Activated effector memory CD4-positive, alpha-beta T cell treated with anti-CD3 and anti-CD28 coated beads, Interleukin-2, amount 50 U/mL, for 16 hours (primary cell): ENCODE measurements around the gene LANCL2.
A peak's percentile ranks its signal among the peaks of the same experiment; 100 is the strongest.
"Not testable (repeated sequence)": the region's sequence is repeated elsewhere in the genome, so short reads cannot be mapped to it uniquely, and the experiment has no call there.

Experiments used
- DNase-seq: peaks from one replicate; pipeline ENCODE4 v3.0.0-alpha.2; 2020

LANCL2 gene

DNA sequence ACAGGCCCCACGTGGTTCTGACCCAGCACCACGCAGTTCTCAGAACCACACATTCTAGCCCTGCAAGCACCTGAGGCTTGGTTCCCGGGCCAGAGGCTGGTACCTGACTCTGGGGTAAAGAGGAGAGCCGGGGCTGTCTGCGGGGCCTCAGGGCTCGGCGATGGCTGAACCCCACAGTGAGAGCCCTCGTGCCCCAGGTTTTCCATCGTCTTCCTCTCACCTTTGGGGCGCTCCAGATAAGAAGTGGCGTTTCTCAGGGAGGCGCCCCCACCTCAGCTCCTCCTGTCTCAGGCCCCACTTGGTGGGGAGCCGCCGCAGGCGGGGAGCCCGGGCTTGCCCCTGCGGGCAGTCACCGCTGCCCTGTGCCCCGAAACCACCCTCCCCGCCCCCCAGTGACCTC, 2.2 kb upstream of the LANCL2 start:
- DNase-seq = no peak

GRCh38 chr7:55363386-55364170, 1.6 kb upstream of the LANCL2 start:
- DNase-seq = no peak

DNA sequence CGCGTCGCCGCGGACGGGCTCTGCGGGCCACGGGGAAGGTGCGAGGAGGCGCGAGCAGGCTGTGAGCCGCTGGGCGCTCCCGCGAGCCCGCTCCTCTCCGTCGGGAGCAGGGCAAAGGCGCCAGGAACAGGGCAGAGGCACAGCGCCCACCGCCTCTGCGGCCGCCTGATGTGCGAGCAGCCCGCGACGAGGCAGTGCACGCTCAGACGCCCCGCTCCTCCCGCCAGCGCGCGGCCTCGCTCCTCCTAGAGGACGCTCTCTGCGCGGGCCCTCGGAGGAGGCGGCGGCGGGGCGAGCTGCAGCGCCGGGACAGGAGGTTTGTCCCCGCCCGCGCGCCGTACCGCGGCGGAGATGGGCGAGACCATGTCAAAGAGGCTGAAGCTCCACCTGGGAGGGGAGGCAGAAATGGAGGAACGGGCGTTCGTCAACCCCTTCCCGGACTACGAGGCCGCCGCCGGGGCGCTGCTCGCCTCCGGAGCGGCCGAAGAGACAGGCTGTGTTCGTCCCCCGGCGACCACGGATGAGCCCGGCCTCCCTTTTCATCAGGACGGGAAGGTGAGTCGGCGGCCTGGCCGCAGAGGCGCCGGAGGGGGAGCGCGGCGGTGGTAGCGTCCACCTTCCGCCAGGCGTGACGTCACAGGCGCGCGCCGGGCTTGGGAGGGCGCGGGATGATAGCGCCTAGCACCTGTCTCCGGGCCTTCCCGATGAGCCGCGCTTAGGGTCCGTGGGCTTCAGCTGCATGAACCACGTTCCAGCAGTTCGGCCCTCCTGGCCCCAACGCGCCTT, 731 bp downstream of the LANCL2 start:
- peak; percentile 98 for DNase-seq

GRCh38 chr7:55366461-55367070, 1.4 kb downstream of the LANCL2 start:
- peak; percentile 67 for DNase-seq

DNA sequence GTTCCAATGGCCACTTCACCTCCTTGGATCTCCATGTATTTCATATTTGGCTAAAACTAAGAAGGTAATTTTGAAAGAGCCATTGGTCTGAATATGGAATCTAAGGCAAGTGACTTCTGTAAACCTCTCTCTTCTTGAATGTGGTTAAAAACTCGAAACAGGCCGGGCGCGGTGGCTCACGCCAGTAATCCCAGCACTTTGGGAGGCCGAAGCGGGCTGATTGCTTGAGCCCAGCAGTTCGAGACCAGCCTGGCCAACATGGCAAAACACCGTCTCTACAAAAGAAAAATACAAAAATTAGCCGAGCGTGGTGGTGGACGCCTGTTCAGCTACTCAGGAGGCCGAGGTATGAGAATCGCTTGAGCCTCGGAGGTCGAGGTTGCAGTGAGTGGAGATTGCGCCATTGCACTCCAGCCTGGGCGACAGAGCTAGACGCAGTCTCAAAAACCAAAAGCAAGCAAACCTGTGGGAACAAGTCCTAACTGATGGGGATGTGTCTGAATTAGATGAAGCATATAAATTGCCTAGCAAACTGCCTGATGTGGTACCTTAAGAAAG, 2.2 kb downstream of the LANCL2 start:
- no peak for DNase-seq

DNA sequence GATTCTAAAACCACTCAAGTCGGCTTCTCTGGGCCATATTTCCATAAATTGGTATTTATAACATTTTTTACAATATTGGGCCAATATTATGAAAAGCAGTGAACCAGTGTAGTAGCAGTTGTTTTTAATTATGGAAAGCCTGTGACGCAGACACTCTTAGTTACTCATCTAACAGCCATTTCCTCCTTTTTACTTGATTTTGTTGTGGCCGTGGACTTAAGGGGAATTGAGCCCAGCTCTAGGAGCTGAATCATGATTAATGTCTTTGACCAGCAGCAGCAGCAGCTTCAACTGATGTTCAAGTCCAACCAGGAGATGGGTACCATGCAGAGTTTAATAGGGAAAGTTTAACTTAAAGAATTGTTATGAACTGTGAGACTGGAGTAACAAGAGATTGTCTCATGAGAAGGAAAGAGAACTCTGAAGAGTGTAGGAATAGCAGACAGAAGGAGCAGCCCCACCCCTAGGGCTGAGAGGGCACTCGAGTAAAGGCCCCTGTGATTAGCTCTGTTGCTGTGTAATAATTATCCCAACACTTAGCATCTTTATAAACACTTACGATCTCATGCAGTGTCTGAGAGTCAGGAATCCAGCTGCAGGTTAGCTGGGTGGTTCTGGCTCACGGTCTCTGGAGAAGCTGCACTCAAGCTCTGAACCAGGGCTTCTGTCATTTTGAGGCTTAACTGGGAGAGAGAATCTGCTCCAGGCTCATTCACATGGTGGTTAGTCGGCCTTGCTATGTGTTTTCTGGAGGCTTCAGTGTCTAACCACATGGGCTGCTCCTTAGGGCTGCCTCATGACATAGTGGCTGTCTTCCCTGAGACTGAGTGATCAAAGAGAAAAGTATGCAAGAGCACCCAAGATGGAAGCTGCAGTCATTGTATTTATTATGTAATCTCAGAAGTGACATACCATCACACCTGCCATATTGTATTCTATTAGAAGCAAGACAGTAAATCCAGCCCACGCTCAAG, 4.6 kb downstream of the LANCL2 start:
- no peak for DNase-seq

- DNase-seq = no peak
Measured at GRCh38 chr7:55374213-55374612, 9.1 kb downstream of the LANCL2 start.

GRCh38 chr7:55375237-55375636, 10.1 kb downstream of the LANCL2 start:
- DNase-seq = no peak

DNA sequence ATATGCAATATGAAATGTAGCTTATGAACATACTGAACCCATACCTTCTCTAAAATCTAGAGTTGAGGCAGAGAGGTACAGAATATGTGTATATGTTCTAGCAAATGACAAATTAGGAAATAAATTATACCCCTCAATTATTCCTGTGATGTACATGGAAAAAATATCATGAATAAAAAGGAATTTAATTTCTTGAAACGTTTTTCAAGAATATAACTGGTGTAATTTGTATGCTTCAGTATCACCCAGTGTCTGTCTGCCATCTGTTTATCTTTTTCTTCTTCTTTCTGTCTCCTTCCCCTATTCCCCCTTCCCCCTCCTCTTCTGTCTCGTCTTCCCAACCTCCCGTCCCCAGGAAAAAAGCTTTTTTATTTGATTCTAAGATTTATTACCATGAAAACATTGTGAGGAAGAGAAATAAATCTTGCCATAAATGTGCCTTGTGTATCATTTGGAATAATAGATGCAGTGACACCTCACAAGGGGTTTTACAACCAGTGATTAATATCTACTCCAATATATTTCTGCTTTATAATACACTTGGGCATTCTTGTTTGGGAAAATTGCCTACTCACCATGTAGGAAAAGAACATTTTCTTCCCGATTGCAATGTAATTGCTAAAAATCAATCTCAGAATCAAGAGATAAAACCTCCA, 12.2 kb downstream of the LANCL2 start:
- DNase-seq = no peak

DNA sequence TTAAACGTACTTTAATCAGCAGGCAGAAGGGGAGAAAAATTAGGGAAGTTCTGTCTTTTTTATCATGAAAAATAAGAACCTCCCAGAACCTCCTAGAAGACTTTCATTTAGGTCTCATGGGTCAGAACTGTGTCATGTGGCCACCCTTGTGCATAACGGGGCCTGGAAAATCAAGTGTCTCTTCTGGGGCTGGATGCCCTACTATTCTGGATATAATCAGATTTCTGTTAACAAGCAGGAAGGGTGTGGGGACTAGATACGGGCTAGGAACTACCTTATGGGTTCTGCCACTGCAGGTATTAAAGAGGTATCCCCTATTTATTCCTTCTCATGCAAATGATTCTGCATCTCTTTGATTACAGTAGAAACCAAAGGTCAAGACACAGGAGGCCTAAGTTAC, 14.1 kb downstream of the LANCL2 start:
- DNase-seq = no peak

- no peak for DNase-seq
Measured at GRCh38 chr7:55381189-55381588, 16.1 kb downstream of the LANCL2 start.

DNA sequence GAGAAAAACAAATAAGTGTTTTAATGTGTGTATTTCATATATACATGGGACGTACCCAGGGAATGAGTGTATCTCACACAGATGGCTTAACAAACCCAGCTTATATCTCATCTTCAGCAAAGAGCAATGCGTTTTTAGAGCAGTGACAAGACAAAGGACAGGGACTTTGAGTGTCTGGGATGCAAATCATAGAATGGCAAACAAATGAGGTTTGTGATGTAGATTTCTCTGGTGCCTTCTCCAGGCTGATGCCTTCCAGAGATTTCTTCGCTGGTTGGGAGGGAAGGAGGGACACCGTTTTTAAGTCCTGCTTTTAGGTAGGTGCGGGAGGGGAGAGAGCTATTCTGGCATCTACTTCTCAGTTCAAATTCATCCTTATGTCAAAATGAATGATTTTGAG, 16.6 kb downstream of the LANCL2 start:
- no peak for DNase-seq

DNA sequence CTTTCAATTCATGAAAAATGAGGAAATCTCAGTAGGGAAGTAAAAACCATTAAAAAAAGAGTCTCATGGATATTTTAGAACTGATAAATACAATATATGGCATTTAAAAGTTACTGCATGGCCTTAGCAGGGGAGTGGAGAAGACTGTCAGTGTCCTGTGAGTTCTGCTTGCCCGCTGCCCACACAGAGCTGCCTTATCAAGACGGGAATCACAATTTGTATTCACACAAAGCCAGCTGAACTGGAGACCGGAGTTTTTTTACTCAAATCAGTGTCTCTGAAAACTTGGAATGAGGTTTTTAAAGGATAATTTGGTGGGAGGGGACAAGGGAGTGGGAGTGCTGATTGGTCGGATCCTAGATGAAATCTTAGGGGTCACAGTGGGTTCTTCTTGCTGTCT, 17.1 kb downstream of the LANCL2 start:
- no peak for DNase-seq

DNA sequence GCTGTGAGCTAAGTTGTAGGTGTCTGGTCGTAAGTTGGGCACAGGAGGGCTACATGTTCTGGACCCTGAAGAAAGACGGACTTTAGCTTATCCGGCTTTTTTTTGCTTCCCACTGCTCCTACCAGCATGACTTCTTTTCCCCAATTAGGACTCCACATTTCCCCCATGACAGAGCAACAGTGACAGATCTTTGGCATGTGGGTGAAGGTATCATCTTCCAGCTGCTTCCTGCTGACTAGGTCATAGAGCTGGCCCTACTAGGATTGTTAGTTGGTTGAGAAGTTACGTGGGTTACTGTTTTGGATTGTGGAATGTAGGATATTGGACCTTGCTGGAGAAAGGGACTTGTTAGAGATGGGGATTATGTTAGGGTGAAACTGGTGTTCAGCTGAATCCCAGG, 21.4 kb downstream of the LANCL2 start:
- DNase-seq = no peak

DNA sequence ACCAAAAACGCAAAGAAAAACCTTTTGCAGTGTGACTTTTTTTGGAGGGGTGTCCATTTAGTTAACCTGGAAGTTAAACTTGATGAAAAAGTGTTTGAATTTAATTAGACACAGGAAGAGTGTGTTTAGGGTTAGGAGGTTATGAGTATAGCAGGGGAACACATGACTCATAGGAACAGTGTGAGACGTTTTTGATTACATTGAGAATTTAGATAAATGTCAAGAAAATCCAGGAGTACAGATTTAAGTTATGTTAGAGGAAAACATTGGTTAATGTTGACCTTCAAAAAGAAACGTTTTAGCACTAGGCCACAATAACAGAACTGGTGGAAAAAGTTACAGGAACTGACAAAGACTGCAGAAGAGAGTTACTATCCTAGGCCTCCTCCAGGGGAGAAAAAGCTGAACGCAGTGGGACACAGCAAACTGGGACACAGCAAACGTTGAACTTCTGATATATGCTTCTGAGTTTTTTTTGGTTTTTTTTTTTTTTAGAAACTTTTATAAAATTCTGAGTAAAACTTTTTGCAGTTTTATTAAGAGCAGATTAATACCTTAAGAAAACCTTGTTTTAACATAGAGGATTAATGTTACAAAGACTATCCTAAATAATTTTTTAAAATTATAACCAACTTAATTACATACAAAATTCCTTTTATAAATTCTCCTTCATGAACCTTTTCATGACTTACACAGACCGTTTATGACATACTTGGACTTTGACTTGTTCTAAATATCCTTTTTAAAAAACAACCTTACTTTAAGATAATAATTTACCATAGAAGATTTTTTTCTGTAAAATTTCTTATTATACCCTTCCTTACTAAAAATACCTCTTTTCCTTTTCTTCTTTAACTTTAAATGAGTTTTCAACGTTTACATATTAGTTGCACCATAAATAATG, 22.2 kb downstream of the LANCL2 start:
- DNase-seq = no peak

GRCh38 chr7:55396233-55396785, 31.2 kb downstream of the LANCL2 start:
- DNase-seq = no peak

- no peak for DNase-seq
Measured at GRCh38 chr7:55397617-55398016, 32.5 kb downstream of the LANCL2 start.

GRCh38 chr7:55400191-55400590, 35.1 kb downstream of the LANCL2 start:
- DNase-seq = no peak

- DNase-seq = not testable (repeated sequence)
Measured at GRCh38 chr7:55402506-55402905, 37.4 kb downstream of the LANCL2 start.

GRCh38 chr7:55405856-55406541, 40.9 kb downstream of the LANCL2 start:
- no peak for DNase-seq
